WTC11 (cell line): ENCODE results near the gene EDEM2. TPM values are rescaled to one million over a fixed set of nuclear protein-coding genes. Genes with fewer than 3 reads are reported as not detected.
A peak's percentile ranks its signal among the peaks of the same experiment; 100 is the strongest.
"Not testable (repeated sequence)": the region's sequence is repeated elsewhere in the genome, so short reads cannot be mapped to it uniquely, and the experiment has no call there.

Source experiments
- ATAC-seq: fragments of 200-7000 bp; cut with Tn5 transposase; 2 replicates; pipeline ENCODE4 v1.10.0; 2021; ENCODE audit warnings: mild to moderate bottlenecking, moderate library complexity
- CTCF ChIA-PET: fragments of 300-600 bp; sonication (Branson Sonifier 250); formaldehyde crosslinking; loops from one replicate; lab custom pipeline; 2021; ENCODE audit warnings: antibody characterized with exemption; lab: Charles Lee
- POLR2A ChIA-PET: fragments of 350-600 bp; sonication (Branson Sonifier 250); formaldehyde crosslinking; loops from one replicate; lab custom pipeline; 2021; ENCODE audit warnings: antibody characterized with exemption; lab: Charles Lee
- DNase-seq: peaks from one replicate; pipeline ENCODE4 v3.0.0; 2021; ENCODE audit warnings: low spot score
- H3K27ac Mint-ChIP-seq: 2 replicates; pipeline ENCODE4 v1.8.0; 2021; ENCODE audit warnings: mixed read lengths
- H3K27me3 Mint-ChIP-seq: 2 replicates; pipeline ENCODE4 v1.8.0; 2021; ENCODE audit warnings: low read depth, mild to moderate bottlenecking, moderate library complexity, mixed read lengths
- H3K36me3 Mint-ChIP-seq: 2 replicates; pipeline ENCODE4 v1.8.0; 2021; ENCODE audit warnings: mixed read lengths
- H3K4me1 Mint-ChIP-seq: 2 replicates; pipeline ENCODE4 v1.8.0; 2022; ENCODE audit warnings: mixed read lengths
- H3K4me3 Mint-ChIP-seq: 2 replicates; pipeline ENCODE4 v1.8.0; 2021; ENCODE audit warnings: mild to moderate bottlenecking, moderate library complexity, mixed read lengths
- H3K9me3 Mint-ChIP-seq: 2 replicates; pipeline ENCODE4 v1.8.0; 2021; ENCODE audit warnings: mixed read lengths
- ETV6 ChIP-seq: sonication (generic); formaldehyde crosslinking; IDR thresholded peaks from 2 replicates; pipeline ENCODE4 v1.8.1; 2022; ENCODE audit warnings: mild to moderate bottlenecking, missing genetic modification reagents
- FOXP1 ChIP-seq: sonication (generic); formaldehyde crosslinking; IDR thresholded peaks from 2 replicates; pipeline ENCODE4 v1.8.0; 2022; ENCODE audit warnings: missing genetic modification reagents, mild to moderate bottlenecking, moderate library complexity, borderline replicate concordance
- RELA ChIP-seq: sonication (generic); formaldehyde crosslinking; IDR thresholded peaks from 2 replicates; pipeline ENCODE4 v1.8.1; 2022; ENCODE audit warnings: missing genetic modification reagents, mild to moderate bottlenecking, borderline replicate concordance
- RORB ChIP-seq: fragments of 250-450 bp; sonication (Bioruptor Pico); IDR thresholded peaks from 2 replicates; pipeline ENCODE4 v1.9.0; 2021; ENCODE audit warnings: mild to moderate bottlenecking
- SP1 ChIP-seq: sonication (generic); formaldehyde crosslinking; conservative IDR thresholded peaks from 2 replicates; pipeline ENCODE4 v1.8.1; 2022; ENCODE audit warnings: missing genetic modification reagents
- USF2 ChIP-seq: sonication (generic); formaldehyde crosslinking; IDR thresholded peaks from 2 replicates; pipeline ENCODE4 v1.8.1; 2023; ENCODE audit warnings: mild to moderate bottlenecking, missing genetic modification reagents, moderate library complexity
- ZNF121 ChIP-seq: sonication (generic); formaldehyde crosslinking; IDR thresholded peaks from 2 replicates; pipeline ENCODE4 v1.8.0; 2023; ENCODE audit warnings: missing genetic modification reagents
- ZNF263 ChIP-seq: sonication (generic); formaldehyde crosslinking; IDR thresholded peaks from 2 replicates; pipeline ENCODE4 v1.8.1; 2022; ENCODE audit warnings: low read depth, mild to moderate bottlenecking, moderate library complexity, missing genetic modification reagents
- ZNF416 ChIP-seq: fragments of 250-450 bp; sonication (Bioruptor Pico); IDR thresholded peaks from 2 replicates; pipeline ENCODE4 v1.9.0; 2021; ENCODE audit warnings: mild to moderate bottlenecking, inconsistent platforms
- ZNF423 ChIP-seq: fragments of 250-450 bp; sonication (Bioruptor Pico); IDR thresholded peaks from 2 replicates; pipeline ENCODE4 v2.1.2; 2022; ENCODE audit warnings: mild to moderate bottlenecking, moderate library complexity
- ZNF512 ChIP-seq: sonication (generic); formaldehyde crosslinking; IDR thresholded peaks from 2 replicates; pipeline ENCODE4 v1.8.1; 2022; ENCODE audit warnings: missing genetic modification reagents, borderline replicate concordance
- total RNA-seq: library from RNA; stranded (reverse); gene quantifications from 3 replicates; pipeline ENCODE4 v1.2.3, GENCODE V29; 2021
- TF ChIP-seq, protein P1 (sequence below): sonication (generic); formaldehyde crosslinking; IDR thresholded peaks from 2 replicates; pipeline ENCODE4 v1.8.0; 2022; ENCODE audit warnings: mild to moderate bottlenecking, missing genetic modification reagents
- TF ChIP-seq, protein P2 (sequence below): sonication (generic); formaldehyde crosslinking; IDR thresholded peaks from 2 replicates; pipeline ENCODE4 v1.8.0; 2022; ENCODE audit warnings: mild to moderate bottlenecking, missing genetic modification reagents

EDEM2 gene
- total RNA-seq, 1 experiment from 2014 or later, result 22.7 TPM

- POLR2A ChIA-PET, result no interaction called here
- Mint-ChIP-seq H3K4me1 (peaks cover 46% of the 10 kb centered on the region), H3K36me3 (peaks cover 10% of the 10 kb centered on the region), H3K9me3 (no peaks in the 10 kb centered on the region), H3K27ac (peak within 1 kb of the TSS; percentile 42), H3K27me3 (peaks cover 22% of the 10 kb centered on the region), H3K4me3 (peak within 1 kb of the TSS; percentile 70)
- CTCF ChIA-PET, result interaction anchor here (0.6 kb wide), 2 partner anchors 27 to 75 kb away, joined by 3 to 4 read pairs; no protein-coding TSS in a partner anchor
- DNase-seq (peak; percentile 75), ATAC-seq (peak; percentile 89)
- no peak for TF ChIP-seq FOXP1 (CRISPR knock-in tag)
- TF ChIP-seq ETV6 (CRISPR knock-in tag), result peak; percentile 96
- TF ChIP-seq ZNF121 (CRISPR knock-in tag), result peak; percentile 93
- TF ChIP-seq, protein P1, sequence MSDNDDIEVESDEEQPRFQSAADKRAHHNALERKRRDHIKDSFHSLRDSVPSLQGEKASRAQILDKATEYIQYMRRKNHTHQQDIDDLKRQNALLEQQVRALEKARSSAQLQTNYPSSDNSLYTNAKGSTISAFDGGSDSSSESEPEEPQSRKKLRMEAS, result peak; percentile 43
- no peak for TF ChIP-seq RORB (CRISPR knock-in tag)
- TF ChIP-seq ZNF423 (CRISPR knock-in tag), result no peak
- 0 out of 2 replicates have a peak, but pooled peaks have one; percentile 30 for TF ChIP-seq SP1 (CRISPR knock-in tag)
- TF ChIP-seq ZNF416 (CRISPR knock-in tag), result no peak
- TF ChIP-seq, protein P2, sequence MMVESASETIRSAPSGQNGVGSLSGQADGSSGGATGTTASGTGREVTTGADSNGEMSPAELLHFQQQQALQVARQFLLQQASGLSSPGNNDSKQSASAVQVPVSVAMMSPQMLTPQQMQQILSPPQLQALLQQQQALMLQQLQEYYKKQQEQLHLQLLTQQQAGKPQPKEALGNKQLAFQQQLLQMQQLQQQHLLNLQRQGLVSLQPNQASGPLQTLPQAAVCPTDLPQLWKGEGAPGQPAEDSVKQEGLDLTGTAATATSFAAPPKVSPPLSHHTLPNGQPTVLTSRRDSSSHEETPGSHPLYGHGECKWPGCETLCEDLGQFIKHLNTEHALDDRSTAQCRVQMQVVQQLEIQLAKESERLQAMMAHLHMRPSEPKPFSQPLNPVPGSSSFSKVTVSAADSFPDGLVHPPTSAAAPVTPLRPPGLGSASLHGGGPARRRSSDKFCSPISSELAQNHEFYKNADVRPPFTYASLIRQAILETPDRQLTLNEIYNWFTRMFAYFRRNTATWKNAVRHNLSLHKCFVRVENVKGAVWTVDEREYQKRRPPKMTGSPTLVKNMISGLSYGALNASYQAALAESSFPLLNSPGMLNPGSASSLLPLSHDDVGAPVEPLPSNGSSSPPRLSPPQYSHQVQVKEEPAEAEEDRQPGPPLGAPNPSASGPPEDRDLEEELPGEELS, result no peak
Measured at GRCh38 chr20:35171753-35172433, 24.8 kb upstream of the EDEM2 start, which contains the start of gene PROCR. TSS of gene PROCR (plus strand) at chr20:35172072. CDS start at chr20:35172155, 83 bp downstream.

DNA sequence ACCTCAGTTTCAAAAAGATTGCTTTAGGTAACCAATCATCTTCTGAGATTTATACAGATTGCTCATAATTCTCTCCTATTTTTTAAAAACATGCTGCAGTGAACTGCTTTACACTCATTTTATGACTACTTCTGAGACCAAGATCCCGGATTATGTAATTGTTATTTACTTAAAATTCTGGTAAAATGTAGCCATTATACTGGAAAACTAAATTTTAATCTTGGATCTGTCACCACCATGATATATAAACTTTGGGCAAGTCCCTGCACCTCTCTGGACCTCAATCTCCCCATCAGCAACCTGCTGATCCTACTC lies 24.3 kb upstream of the EDEM2 start:
- DNase-seq (no peak), ATAC-seq (no peak)
- Mint-ChIP-seq H3K4me1 (peaks cover 51% of the 10 kb centered on the region), H3K4me3 (peak overlapping the region; percentile 70), H3K27ac (peak overlapping the region; percentile 40; the same call in 1 of the 2 replicates), H3K27me3 (peaks cover 22% of the 10 kb centered on the region), H3K9me3 (no peaks in the 10 kb centered on the region), H3K36me3 (peaks cover 5% of the 10 kb centered on the region; the same call in 1 of the 2 replicates)
- ChIA-PET CTCF (interaction anchor here (1.1 to 1.2 kb wide), 2 partner anchors 24 to 27 kb away, joined by 3 to 6 read pairs; partner anchors contain the start of gene EDEM2), POLR2A (no interaction called here)
- TF ChIP-seq ZNF512 (CRISPR knock-in tag) (no peak), USF2 (CRISPR knock-in tag) (no peak), RELA (no peak), ZNF263 (CRISPR knock-in tag) (no peak)

DNA sequence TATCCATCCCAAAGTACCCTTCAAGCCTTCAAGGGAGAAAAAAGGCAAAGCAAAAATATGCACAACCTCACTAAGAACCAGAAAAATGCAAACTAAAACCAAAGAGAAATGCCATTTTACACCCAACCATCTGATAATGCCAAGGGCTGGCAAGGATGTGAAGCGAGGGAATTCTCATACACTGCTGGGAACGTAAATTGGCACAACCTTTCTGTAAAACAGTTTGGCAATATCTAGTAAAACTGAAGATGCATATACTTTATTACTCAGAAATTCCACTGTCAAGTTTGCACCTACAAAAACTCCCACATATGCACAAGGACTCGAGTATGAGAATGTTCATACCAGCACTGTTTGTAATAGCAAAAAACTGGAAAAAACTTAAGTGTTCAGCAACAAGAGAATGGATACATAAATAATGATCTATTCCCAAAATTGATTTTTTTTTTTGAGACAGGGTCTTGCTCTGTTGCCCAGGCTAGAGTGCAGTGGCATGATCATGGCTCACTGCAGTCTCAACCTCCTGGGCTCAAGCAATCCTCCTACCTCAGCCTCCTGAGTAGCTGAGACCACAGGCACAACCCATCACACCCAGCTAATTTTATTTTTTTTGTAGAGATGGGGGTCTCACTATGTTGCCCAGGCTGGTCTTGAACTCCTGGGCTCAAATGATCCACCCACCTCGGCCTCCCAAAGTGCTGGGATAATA lies 21.7 kb upstream of the EDEM2 start:
- Mint-ChIP-seq H3K4me1 (peaks cover 45% of the 10 kb centered on the region), H3K27me3 (peaks cover 14% of the 10 kb centered on the region)
- ATAC-seq, CTCF ChIA-PET, H3K27ac Mint-ChIP-seq, H3K36me3 Mint-ChIP-seq, DNase-seq, H3K4me3 Mint-ChIP-seq, POLR2A ChIA-PET, H3K9me3 Mint-ChIP-seq: not testable (repeated sequence)
- peak; percentile 70; the same call in 1 of the 2 replicates for TF ChIP-seq ZNF121 (CRISPR knock-in tag)
